GM21786 (cell line): Measurements from ENCODE around the gene ZNF417.
"Not testable (repeated sequence)": the region's sequence is repeated elsewhere in the genome, so short reads cannot be mapped to it uniquely, and the experiment has no call there.

Experiments
- ATAC-seq: cut with Tn5 transposase; IDR thresholded peaks from one replicate; pipeline ENCODE4 v1.9.1; 2021; ENCODE audit not compliant: unreplicated experiment

Gene ZNF417

DNA sequence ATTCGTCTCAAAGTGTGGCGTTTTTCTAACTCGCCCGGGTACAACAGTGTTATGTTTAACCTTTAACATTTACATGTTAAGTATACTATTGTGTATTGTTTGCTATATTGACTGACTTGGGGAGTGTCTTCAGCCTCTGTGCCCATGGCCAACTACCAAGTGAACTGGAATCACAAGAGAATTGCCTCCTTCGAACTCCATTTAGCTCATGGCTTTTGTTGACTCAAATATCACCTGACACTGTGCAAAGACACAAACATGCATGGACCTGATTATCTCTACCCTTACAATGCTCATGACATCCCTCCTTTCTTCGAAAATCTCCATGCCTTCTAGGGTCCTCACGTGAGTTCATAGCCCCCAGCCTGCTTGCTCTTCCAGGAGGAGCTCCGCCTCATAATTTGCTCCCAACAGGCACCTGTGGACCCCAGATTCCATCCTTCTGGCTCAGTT is 28.3 kb downstream of the ZNF417 start:
- ATAC-seq = no peak

DNA sequence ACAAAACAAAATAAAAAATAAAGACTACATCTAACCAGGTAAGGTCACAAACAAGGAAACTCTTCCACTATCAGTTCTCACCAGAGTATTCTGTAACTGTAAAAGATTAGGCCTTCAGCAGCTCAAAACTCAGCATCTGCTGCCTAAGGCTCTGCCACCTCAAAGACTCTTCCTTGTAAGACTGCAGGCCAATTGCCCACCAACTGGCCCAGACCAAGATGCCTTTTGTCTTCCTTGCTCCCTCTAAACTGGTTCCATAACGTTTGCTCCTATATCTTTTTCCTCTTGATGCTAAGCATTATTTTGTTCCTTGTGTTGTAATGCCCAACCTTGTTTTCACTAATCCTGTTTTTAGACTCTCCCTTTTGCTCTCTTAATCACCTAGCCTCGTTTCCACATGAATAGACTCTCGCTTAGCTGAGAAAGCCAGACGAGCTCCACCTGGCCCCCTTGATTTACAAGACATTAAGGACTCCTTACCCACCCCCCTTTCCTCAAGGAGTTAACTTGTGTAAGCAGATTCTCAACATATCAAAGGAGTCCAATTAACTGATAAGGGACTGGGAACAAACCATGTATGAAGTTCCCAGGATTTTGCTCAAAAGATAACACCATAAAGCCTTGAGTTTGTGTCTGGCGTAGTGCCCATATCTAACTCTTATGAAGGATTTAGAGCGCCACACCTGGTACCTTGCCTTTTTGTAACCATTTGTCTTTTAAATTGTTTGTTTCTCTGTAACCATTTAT is 29.0 kb downstream of the ZNF417 start:
- no peak for ATAC-seq

DNA sequence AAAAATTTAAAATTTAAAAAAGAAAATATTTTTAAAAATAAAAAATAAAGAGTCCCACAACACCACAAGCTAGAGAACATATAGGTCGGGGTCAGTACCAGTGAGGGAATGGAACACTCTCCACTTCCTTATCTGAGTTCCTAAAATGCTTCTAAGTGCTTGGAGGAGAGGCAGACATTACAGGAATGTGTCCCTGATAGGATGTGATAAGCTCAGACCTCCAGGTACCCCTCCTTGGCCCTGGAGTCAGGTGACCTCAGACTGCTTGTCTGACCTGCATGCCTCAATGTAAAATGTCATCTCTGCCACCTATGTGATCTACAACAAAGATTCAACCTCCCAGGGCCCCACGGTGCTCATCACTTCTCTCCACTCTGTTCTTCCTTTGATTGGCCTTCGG is 30.3 kb downstream of the ZNF417 start:
- ATAC-seq = no peak

DNA sequence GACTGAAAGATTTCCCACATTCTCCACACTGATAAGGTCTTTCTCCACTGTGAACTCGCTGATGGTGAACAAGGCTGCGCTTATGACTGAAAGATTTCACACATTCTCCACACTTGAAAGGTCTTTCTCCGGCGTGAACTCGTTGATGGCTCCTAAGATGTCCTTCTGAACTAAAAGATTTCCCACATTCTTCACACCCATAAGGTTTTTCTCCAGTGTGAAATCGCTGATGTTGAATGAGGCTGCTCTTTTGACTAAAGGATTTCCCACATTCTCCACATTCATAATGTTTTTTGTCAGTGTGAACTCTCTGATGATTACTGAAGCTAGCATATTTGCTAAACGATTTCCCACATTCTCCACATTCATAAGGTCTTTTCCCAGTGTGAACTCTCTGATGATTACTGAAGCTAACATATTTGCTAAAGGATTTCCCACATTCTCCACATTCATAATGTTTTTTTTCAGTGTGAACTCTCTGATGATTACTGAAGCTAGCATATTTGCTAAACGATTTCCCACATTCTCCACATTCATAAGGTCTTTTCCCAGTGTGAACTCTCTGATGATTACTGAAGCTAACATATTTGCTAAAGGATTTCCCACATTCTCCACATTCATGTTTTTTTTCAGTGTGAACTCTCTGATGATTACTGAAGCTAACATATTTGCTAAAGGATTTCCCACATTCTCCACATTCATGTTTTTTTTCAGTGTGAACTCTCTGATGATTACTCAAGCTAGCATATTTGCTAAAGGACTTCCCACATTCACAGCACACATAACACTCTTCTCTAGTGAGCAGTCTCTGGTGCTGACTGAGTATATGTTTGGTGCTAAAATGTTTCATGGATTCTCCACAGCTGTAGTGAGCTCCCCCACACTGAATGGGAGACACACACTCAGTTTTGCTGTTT is 42.3 kb downstream of the ZNF417 start:
- ATAC-seq = not testable (repeated sequence)

DNA sequence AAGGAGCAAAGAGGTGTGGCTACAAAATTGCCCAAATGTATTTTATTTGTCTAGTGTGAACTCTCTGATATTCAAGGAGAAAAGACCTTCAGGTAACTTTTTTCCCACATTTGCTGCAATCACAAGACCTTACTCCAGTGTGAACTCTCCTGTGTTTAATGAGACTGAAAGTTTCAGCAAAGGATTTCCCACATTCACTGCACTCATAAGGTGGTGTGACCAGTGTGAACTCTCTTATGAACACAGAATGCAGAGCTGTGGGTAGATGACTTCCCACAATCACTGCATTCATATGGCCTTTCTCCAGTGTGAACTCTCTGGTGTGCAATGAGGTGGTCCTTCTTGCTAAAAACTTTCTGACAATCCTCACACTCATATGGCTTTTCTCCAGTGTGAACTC is 43.9 kb downstream of the ZNF417 start:
- no peak for ATAC-seq

DNA sequence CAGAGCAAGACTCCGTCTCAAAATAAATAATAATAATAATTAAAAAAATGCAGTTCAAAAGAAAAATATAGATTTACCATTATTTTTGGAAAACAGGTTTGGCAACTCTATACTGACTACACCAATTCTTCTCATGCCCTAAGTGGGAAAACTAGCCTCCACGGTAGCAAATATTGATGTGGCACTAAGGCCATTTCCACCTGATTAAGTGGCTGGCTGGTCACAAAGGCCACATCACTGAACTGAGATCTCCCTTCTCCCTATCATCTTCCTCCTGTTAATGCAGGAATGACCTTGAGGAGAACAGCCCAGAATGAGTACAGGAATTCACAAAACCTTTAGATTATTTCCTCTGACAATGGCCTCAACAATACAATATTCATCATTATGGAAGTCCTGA is 46.2 kb downstream of the ZNF417 start:
- ATAC-seq = no peak

DNA sequence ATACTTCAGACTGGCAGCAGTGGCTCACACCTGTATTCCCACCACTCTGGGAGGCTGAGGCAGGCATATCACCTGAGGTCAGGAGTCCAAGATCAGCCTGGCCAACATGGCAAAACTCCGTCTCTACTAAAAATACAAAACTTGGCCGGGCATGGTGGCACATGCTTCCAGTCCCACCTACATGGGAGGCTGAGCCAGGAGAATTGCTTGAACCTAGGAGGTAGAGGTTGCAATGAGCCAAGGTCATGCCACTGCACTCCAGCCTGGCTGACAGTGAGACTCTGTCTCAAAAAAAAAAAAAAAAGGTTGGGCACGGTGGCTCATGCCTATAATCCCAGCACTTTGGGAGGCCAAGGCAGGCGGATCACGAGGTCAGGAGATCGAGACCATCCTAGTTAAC is 46.7 kb downstream of the ZNF417 start:
- not testable (repeated sequence) for ATAC-seq

DNA sequence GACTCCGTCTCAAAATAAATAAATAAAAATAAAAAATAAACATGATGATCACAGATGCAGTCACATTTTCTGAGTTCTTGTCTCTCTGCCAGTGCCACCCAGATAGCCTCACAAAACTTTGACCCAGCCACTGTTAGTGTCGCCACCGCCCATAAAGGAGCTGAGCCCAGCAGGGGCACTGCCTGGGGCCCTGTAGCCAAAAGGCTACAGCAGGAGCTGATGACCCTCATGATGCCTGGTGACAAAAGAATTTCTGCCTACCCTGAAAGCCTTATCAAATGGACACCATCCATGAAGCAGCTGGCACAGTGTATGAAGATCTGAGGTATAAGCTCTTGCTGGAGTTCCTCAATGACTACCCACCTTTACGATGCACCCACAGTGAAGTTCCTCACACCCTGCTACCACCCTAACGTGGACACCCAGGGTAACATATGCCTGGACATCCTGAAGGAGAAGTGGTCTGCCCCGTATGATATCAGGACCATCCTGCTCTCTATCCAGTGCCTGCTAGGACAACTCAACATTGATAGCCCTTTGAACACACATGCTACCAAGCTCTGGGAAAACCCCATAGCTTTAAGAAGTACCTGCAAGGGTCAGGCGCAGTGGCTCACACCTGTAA is 48.4 kb downstream of the ZNF417 start:
- no peak for ATAC-seq
